ENCODE measurements around the gene DHRS4. TPM values are rescaled to one million over a fixed set of nuclear protein-coding genes. Genes with fewer than 3 reads are reported as not detected.
"Not testable (repeated sequence)": the region's sequence is repeated elsewhere in the genome, so short reads cannot be mapped to it uniquely, and the experiment has no call there.

The DHRS4 gene
- total RNA-seq, 1 donor from 2014 or later = 22.5 TPM

DNA sequence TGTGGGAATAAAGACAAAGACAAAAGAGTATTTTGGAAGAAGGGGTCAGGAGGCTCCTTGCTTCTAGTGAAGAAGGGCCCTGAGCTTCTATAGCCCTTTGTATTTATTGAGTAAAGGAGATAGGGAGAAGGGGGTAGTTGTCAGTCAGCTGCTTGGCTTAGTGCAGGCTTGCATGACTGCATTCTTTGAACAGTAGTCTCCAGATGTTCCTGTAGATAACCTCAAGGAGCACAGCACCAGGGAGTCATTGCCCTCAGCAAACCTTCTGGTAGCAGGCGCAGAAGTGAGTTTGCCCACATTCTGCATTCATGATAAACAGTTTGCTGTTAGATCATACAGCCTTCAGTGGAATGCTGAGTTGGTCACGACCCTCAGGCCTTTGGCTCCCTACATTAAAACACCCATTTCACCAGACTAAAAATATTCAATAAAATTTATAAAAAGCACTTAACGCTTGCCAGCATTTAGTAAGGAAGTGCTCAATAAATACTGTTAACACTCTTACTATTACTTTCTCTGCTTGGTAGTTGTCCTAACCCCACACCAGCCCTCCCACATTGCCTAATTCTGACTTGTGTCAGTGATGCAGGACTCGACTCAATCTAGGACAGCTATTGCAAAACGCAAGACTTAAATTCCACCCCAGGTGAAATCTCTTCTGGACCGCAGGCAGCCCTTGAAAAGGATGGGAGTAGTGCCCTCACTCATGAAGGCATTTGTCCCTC, 3.0 kb upstream of the DHRS4 start:
- H3K27me3 Mint-ChIP-seq (ENCODE audit: low read depth) = no peaks in the 10 kb centered on the region
- H3K36me3 Mint-ChIP-seq (ENCODE audit: low read depth) = peaks cover under 1% of the 10 kb centered on the region
- H3K4me1 Mint-ChIP-seq (ENCODE audit: low read depth) = peaks cover 20% of the 10 kb centered on the region
- no peak overlapping the region for H3K4me3 Mint-ChIP-seq (ENCODE audit: low read depth)
- DNase-seq (ENCODE audit: low spot score) = no peak
- intact Hi-C loops (cut with micrococcal nuclease) = loop anchor here (5.0 to 10.0 kb wide), 2 partner anchors 64 to 383 kb away; partner anchors contain the start of gene AP1G2
- H3K27ac Mint-ChIP-seq = no peak overlapping the region
- H3K9me3 Mint-ChIP-seq = peaks cover 3% of the 10 kb centered on the region

DNA sequence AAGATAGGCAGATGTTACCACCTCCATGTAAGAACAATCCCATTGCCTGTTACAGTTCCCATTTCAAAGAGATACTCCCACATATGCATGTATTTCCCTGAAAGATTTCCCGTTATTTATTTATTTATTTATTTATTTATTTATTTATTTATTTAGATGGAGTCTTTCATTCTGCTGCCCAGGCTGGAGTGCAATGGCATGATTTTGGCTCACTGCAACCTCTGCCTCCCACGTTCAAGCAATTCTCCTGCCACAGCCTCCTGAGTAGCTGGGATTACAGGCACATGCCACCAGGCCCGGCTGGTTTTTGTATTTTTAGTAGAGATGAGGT, 2.5 kb upstream of the DHRS4 start:
- not testable (repeated sequence) for H3K4me3 Mint-ChIP-seq (ENCODE audit: low read depth); H3K36me3 Mint-ChIP-seq (ENCODE audit: low read depth); DNase-seq (ENCODE audit: low spot score); H3K27me3 Mint-ChIP-seq (ENCODE audit: low read depth); H3K27ac Mint-ChIP-seq; H3K9me3 Mint-ChIP-seq
- intact Hi-C loops (cut with micrococcal nuclease) = loop anchor here (5.0 to 10.0 kb wide), 2 partner anchors 64 to 384 kb away; partner anchors contain the start of gene AP1G2
- peaks cover 19% of the 10 kb centered on the region for H3K4me1 Mint-ChIP-seq (ENCODE audit: low read depth)

DNA sequence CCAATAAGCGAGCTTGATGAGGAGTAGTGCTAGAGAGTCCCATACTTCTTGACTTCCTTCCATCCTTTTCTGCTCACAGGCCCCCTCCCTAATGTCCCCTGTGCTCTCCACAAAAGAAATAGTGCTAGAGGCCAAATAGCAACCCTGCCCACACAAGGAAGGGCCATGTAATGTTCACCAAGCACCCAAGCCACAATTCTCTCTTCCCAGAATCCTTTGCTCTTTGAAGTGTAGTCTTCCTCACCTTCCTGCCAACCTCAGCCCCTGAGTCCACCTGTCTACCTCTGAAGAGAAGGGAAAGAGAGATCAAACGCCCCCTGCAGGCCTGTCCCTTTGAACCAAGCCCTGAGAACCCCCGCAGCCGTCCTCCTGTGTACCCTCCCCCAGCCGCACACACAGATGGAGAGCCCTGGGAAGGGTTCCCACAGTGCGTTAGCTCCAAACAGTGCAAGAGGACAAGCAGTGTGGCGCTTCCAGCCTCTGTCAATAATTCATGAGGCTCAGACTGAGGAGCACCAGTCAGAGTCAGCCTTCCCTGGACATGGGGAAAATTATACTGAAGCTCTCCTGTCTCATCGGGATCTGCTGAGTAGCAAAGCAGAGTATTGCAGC, 1.9 kb upstream of the DHRS4 start:
- intact Hi-C loops (cut with micrococcal nuclease) = loop anchor here (5.0 to 10.0 kb wide), 2 partner anchors 63 to 384 kb away; partner anchors contain the start of gene AP1G2
- H3K9me3 Mint-ChIP-seq = peaks cover 3% of the 10 kb centered on the region
- DNase-seq (ENCODE audit: low spot score) = no peak
- H3K4me3 Mint-ChIP-seq (ENCODE audit: low read depth) = no peak overlapping the region
- peaks cover 16% of the 10 kb centered on the region for H3K4me1 Mint-ChIP-seq (ENCODE audit: low read depth)
- H3K36me3 Mint-ChIP-seq (ENCODE audit: low read depth) = peaks cover 7% of the 10 kb centered on the region
- H3K27me3 Mint-ChIP-seq (ENCODE audit: low read depth) = no peaks in the 10 kb centered on the region
- no peak overlapping the region for H3K27ac Mint-ChIP-seq

DNA sequence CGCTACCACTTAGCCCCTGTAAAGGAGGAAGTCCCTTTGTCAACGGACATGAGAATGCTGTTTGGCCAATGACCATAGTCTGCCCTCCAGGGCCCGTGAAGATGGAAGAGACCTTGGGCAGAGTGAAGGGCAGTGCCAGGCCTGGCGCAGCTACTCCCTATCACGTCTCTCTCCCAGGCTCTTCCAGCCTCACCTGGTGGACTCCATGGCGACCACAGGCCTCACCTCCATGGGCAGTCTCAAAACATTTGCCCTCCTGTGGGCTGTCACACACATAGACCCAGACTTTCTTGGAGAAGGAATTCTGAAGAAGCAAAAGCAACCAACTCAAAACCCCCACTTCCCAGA, 480 bp upstream of the DHRS4 start:
- H3K36me3 Mint-ChIP-seq (ENCODE audit: low read depth); H3K27me3 Mint-ChIP-seq (ENCODE audit: low read depth); H3K9me3 Mint-ChIP-seq; DNase-seq (ENCODE audit: low spot score): not testable (repeated sequence)
- intact Hi-C loops (cut with micrococcal nuclease) = loop anchor here (5.0 to 10.0 kb wide), 2 partner anchors 62 to 386 kb away; partner anchors contain the start of gene AP1G2
- Mint-ChIP-seq H3K27ac (peak overlapping the region; percentile 78), H3K4me1 (ENCODE audit: low read depth) (peaks cover 16% of the 10 kb centered on the region), H3K4me3 (ENCODE audit: low read depth) (peak overlapping the region; percentile 94)

DNA sequence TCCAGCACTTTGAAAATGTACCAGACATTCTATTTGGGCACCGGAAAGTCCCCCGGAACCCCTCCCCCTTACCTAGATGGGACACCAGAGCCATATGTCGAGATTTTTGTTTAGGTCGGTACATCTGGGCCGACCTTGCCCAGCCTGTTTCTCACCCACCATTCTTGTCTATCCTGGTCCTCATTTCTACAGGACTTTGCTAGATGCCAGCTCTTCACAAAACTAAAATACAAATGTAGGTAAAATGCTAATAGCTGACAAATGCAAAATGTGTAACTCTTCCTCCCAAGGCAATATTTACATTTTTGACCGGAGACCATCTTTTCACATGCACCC, 677 bp downstream of the DHRS4 start:
- H3K9me3 Mint-ChIP-seq; DNase-seq (ENCODE audit: low spot score); H3K36me3 Mint-ChIP-seq (ENCODE audit: low read depth); H3K27me3 Mint-ChIP-seq (ENCODE audit: low read depth): not testable (repeated sequence)
- intact Hi-C loops (cut with micrococcal nuclease) = loop anchor here (2.0 to 10.0 kb wide), 3 partner anchors 61 to 387 kb away; partner anchors contain the start of gene AP1G2
- peak overlapping the region; percentile 78 for H3K27ac Mint-ChIP-seq
- H3K4me1 Mint-ChIP-seq (ENCODE audit: low read depth) = peaks cover 16% of the 10 kb centered on the region
- peak overlapping the region; percentile 94 for H3K4me3 Mint-ChIP-seq (ENCODE audit: low read depth)

DNA sequence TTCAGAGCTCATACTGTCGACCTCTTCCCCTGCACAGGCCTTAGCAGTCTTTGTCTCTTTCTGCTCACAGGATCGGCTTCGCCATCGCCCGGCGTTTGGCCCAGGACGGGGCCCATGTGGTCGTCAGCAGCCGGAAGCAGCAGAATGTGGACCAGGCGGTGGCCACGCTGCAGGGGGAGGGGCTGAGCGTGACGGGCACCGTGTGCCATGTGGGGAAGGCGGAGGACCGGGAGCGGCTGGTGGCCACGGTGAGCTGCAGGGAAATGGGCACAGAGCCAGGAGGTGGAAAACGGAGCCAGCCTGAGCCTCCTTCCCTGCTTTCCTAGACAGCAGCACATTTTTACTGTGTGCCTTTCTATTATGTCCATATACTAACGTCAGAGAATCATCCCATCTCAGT, 1.4 kb downstream of the DHRS4 start:
- H3K36me3 Mint-ChIP-seq (ENCODE audit: low read depth); H3K27me3 Mint-ChIP-seq (ENCODE audit: low read depth); H3K4me3 Mint-ChIP-seq (ENCODE audit: low read depth); DNase-seq (ENCODE audit: low spot score); H3K27ac Mint-ChIP-seq; H3K9me3 Mint-ChIP-seq: not testable (repeated sequence)
- intact Hi-C loops (cut with micrococcal nuclease) = loop anchor here (2.0 to 10.0 kb wide), 3 partner anchors 60 to 388 kb away; partner anchors contain the start of gene AP1G2
- H3K4me1 Mint-ChIP-seq (ENCODE audit: low read depth) = peaks cover 16% of the 10 kb centered on the region

DNA sequence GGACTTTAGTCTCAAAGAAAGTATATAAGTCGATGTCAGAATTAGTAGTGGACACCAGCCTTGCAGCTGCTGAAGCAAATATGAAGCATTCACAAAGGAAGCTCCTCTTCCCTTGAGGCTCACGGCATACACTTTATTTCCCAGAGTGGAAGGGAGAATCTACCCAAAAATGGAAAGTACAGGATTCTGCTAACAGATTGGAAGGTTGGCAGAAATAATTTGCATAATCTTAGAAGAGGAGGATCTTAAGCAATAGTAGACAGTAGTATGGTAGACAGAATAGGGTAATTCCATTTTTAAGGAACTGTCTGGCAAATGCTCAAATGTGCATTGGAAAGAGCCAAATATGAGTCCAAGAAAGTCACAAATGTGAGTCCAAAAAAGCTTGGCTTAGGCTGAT, 2.2 kb downstream of the DHRS4 start:
- intact Hi-C loops (cut with micrococcal nuclease) = loop anchor here (2.0 to 10.0 kb wide), 2 partner anchors 59 to 289 kb away; no protein-coding TSS in a partner anchor

DNA sequence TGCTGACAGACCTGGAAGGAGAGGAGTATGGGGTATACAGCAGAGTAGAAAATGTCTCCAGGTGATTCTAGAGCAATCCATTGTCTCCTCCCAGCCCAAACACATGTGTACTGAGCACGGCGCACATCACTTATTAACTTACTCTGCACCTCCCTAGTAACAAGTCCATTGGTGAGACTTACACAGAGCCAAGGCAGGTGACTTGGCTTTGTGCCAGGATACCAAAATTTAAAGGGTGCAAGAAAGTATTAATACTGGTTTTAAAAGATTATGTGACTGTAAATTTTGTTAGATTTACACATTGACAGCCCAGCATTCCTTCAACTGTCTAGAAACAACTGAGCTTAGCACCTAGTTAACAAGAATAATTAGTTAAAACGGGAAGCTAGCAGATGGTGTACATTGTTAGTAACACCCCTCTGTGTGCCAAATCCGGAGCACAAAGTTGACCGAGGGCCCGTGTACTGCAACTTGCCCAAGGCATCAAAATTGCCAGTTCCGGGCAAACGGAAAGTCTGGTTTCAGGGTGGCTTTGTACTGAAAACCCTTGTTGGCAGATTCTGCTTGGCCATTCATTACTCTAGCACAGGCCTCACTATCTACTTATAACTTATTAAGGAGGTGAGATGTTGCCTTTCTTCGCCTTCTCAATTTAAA, 4.5 kb downstream of the DHRS4 start:
- not testable (repeated sequence) for H3K9me3 Mint-ChIP-seq; H3K36me3 Mint-ChIP-seq (ENCODE audit: low read depth); H3K27ac Mint-ChIP-seq; H3K4me1 Mint-ChIP-seq (ENCODE audit: low read depth); H3K27me3 Mint-ChIP-seq (ENCODE audit: low read depth); H3K4me3 Mint-ChIP-seq (ENCODE audit: low read depth); DNase-seq (ENCODE audit: low spot score)
- intact Hi-C loops (cut with micrococcal nuclease) = loop anchor here (10.0 kb wide), 1 partner anchor 57 kb away; no protein-coding TSS in a partner anchor

More for the DNA sequence above, 2.2 kb downstream of the DHRS4 start:
- H3K4me3 Mint-ChIP-seq (ENCODE audit: low read depth); H3K9me3 Mint-ChIP-seq; H3K36me3 Mint-ChIP-seq (ENCODE audit: low read depth); H3K27ac Mint-ChIP-seq; H3K27me3 Mint-ChIP-seq (ENCODE audit: low read depth); DNase-seq (ENCODE audit: low spot score): not testable (repeated sequence)
- H3K4me1 Mint-ChIP-seq (ENCODE audit: low read depth) = peaks cover 16% of the 10 kb centered on the region

DNA sequence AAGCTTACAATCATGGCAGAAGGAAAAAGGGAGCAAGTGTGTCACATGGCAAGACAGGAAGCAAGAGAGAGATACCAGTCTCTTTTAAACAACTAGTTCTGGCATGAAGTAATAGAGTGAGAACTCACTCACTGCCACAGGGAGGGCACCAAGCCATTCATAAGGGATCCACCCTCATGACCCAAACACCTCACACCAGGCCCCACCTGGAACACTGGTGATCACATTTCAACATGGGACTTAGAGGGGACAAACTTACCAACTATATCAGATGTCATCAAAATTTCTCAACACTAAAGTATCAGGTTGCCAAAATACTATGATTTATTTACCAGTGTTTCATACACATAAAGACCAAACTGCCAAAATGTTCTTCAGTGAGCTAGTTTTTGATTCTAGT, 7.3 kb downstream of the DHRS4 start:
- H3K36me3 Mint-ChIP-seq (ENCODE audit: low read depth); H3K27me3 Mint-ChIP-seq (ENCODE audit: low read depth); H3K9me3 Mint-ChIP-seq; H3K4me1 Mint-ChIP-seq (ENCODE audit: low read depth); intact Hi-C loops (cut with micrococcal nuclease); H3K4me3 Mint-ChIP-seq (ENCODE audit: low read depth); DNase-seq (ENCODE audit: low spot score); H3K27ac Mint-ChIP-seq: not testable (repeated sequence)

DNA sequence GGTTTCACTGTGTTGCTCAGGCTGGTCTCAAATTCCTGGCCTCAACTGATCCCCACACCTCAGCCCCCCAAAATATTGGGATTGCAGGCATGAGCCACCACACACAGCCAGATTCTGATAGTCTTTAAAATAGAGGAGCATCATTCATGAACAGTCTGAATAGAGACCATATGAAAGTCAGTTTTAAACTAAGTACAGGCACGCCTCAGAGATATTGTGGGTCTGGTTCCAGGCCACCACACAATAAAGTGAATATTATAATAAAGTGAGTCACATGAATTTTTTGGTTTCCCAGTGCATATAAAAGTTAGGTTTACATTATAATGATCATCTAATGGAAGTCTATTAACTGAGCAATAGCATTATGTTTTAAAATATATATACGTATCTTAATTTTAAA, 8.1 kb downstream of the DHRS4 start:
- DNase-seq (ENCODE audit: low spot score); H3K4me1 Mint-ChIP-seq (ENCODE audit: low read depth); H3K27me3 Mint-ChIP-seq (ENCODE audit: low read depth); H3K9me3 Mint-ChIP-seq; intact Hi-C loops (cut with micrococcal nuclease); H3K36me3 Mint-ChIP-seq (ENCODE audit: low read depth); H3K4me3 Mint-ChIP-seq (ENCODE audit: low read depth); H3K27ac Mint-ChIP-seq: not testable (repeated sequence)

DNA sequence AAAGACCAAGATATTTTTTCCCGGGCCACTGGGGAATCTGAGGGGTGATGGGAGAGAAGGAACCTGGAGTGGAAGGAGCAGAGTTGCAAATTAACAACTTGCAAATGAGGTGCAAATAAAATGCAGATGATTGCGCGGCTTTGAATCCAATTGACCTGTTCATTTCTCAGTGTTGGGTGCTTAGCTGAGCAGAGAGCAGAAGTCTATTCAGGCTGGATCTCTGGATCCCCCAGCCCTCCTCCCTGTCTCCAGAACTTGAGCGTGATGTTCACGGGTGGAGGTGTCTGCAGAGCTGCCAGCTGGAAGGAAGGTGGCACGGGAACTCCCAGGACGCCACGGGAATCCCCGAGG, 15.5 kb downstream of the DHRS4 start:
- not testable (repeated sequence) for DNase-seq (ENCODE audit: low spot score)

DNA sequence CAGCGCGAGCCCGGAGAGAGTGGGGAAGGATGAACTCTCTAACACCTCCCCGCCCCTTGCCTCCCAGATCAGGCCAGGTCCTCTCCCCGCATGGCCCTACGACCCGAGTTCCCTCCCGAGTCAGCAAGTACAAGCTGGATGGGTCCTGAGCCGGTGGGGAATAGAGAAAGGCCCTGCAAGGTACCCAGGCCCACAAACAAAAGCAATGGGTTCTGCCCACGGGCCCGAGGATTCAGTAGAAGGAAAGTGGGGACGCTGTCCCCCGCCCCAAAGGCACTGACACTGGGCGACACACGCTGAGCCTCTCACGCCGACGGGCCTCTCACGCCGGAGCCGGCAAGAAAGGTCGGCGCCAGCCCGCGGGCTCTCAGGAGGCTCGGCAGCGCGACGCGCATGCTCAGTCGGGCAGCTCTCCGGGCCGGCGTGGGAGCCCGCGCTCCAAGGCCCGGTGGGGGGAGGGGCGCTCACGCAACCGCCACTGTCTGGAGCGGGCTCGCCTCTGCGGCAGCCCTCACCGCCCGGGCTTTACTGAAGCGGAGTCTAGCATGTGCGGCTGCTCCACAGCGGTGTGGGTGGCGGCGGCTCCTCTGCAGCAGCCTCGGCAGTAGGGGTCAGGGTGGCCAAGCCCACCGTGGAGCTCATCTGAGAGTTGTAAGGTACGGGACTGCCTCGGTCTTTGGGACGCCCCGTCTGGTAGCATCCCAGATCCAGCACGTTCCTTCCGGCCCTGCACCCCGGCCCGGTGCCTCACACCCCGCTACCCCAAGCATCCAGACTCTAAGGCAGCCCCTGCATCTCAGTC, 16.1 kb downstream of the DHRS4 start:
- H3K27ac Mint-ChIP-seq; H3K27me3 Mint-ChIP-seq (ENCODE audit: low read depth); H3K4me3 Mint-ChIP-seq (ENCODE audit: low read depth); H3K4me1 Mint-ChIP-seq (ENCODE audit: low read depth); H3K9me3 Mint-ChIP-seq; intact Hi-C loops (cut with micrococcal nuclease): not testable (repeated sequence)
- peak; percentile 49 for DNase-seq (ENCODE audit: low spot score)
- H3K36me3 Mint-ChIP-seq (ENCODE audit: low read depth) = peaks cover 12% of the 10 kb centered on the region

More for the DNA sequence above, 15.5 kb downstream of the DHRS4 start:
- H3K27me3 Mint-ChIP-seq (ENCODE audit: low read depth); H3K27ac Mint-ChIP-seq; intact Hi-C loops (cut with micrococcal nuclease); H3K36me3 Mint-ChIP-seq (ENCODE audit: low read depth); H3K4me1 Mint-ChIP-seq (ENCODE audit: low read depth); H3K9me3 Mint-ChIP-seq: not testable (repeated sequence)
- peak overlapping the region; percentile 17 for H3K4me3 Mint-ChIP-seq (ENCODE audit: low read depth)

Data from activated T-helper 2 cell treated with anti-CD3 and anti-CD28 coated beads, Interferon-gamma antibody, Interleukin-2, Interleukin-4, amounts not matched to agents 10 μg/mL and 5 μg/mL and 100 μg/mL, durations not matched to agents 14 hours and 24 hours and 36 hours (primary cell).